Endothelial cell of umbilical vein (primary cell): ENCODE data around the gene DNAJC6. TPM values are rescaled to one million over a fixed set of nuclear protein-coding genes. Genes with fewer than 3 reads are reported as not detected.

Source experiments
- BruUV-seq: library from RNA; stranded (reverse); fragments of 400-500 nt; replicated peaks from 2 replicates; lab custom pipeline; 2021; lab: Mats Ljungman, UMichigan
- CTCF ChIA-PET: fragments of 300-600, 350-600 bp; sonication (Branson Sonifier 250); formaldehyde crosslinking; loops from one replicate; lab custom pipeline; 2021; ENCODE audit warnings: antibody characterized with exemption, inconsistent platforms; lab: Charles Lee
- POLR2A ChIA-PET: fragments of 300-600, 350-600 bp; sonication (Branson Sonifier 250); formaldehyde crosslinking; loops from one replicate; lab custom pipeline; 2021; ENCODE audit warnings: antibody characterized with exemption, inconsistent platforms; lab: Charles Lee
- DNase-seq: peaks from one replicate; pipeline ENCODE4 v3.0.0-alpha.2; 2011; ENCODE audit warnings: low read depth, low spot score
- FAIRE-seq: peaks from 2 replicates; lab custom pipeline; 2011; peaks lifted over from hg19 to GRCh38; lab: Jason Lieb, UNC
- H2AFZ ChIP-seq: 2 replicates; pipeline ENCODE4 v1.6.0; 2012; ENCODE audit warnings: low read depth, low read length, control low read depth, inconsistent platforms
- H3K27ac ChIP-seq: 2 replicates; pipeline ENCODE4 v1.5.1; 2011; ENCODE audit warnings: low read depth, mild to moderate bottlenecking, control low read depth, low read length, moderate library complexity; ENCODE audit not compliant: insufficient read depth
- H3K27me3 ChIP-seq, 2 experiments: 2 replicates each; pipeline versions ENCODE4 v1.6.0 to v1.6.1; 2011; ENCODE audit warnings: low read length in 2 of 2, mixed read lengths in 1 of 2; ENCODE audit not compliant: control insufficient read depth in 2 of 2, insufficient read depth in 2 of 2
- H3K36me3 ChIP-seq, 2 experiments: 2 replicates in 1 of 2; 3 replicates in 1 of 2; pipeline ENCODE4 v1.5.1; 2011; ENCODE audit warnings: low read length in 2 of 2, mild to moderate bottlenecking in 1 of 2, moderate library complexity in 1 of 2; ENCODE audit not compliant: control insufficient read depth in 2 of 2, insufficient read depth in 2 of 2; ENCODE audit errors: extremely low read depth in 1 of 2
- H3K4me1 ChIP-seq: 3 replicates; pipeline ENCODE4 v1.5.1; 2011; ENCODE audit warnings: mild to moderate bottlenecking, low read length; ENCODE audit not compliant: control insufficient read depth, insufficient read depth; ENCODE audit errors: extremely low read depth
- H3K4me2 ChIP-seq: 2 replicates; pipeline ENCODE4 v1.6.1; 2011; ENCODE audit warnings: low read length, control low read depth, mixed read lengths; ENCODE audit not compliant: insufficient read depth
- H3K4me3 ChIP-seq, 3 experiments: fragments of 200-600 bp in 1 of 3; sonication (generic), shearing (Covaris generic) in 1 of 3; replicated peaks in 1 of 3; 2 replicates each; pipeline ENCODE4 v1.5.1; 2011 to 2016; ENCODE audit warnings: control low read depth in 3 of 3, low read length in 3 of 3, mild to moderate bottlenecking in 2 of 3, inconsistent platforms in 1 of 3, low read depth in 1 of 3, moderate library complexity in 1 of 3; ENCODE audit not compliant: insufficient read depth in 1 of 3
- H3K79me2 ChIP-seq: 2 replicates; pipeline ENCODE4 v1.6.0; 2012; ENCODE audit warnings: low read length, inconsistent platforms; ENCODE audit not compliant: control insufficient read depth, insufficient read depth
- H3K9ac ChIP-seq: replicated peaks from 2 replicates; pipeline ENCODE3; 2011; ENCODE audit warnings: low read length, control low read depth; ENCODE audit not compliant: insufficient read depth; ENCODE audit errors: extremely low read depth
- H3K9me1 ChIP-seq: replicated peaks from 3 replicates; pipeline ENCODE4 v1.6.0; 2011; ENCODE audit warnings: mild to moderate bottlenecking, low read length; ENCODE audit not compliant: control insufficient read depth, insufficient read depth; ENCODE audit errors: extremely low read depth
- H3K9me3 ChIP-seq: replicated peaks from 2 replicates; pipeline ENCODE4 v1.5.1; 2012; ENCODE audit warnings: low read length, inconsistent platforms; ENCODE audit not compliant: control insufficient read depth, insufficient read depth
- H4K20me1 ChIP-seq: replicated peaks from 2 replicates; pipeline ENCODE3; 2011; ENCODE audit warnings: mild to moderate bottlenecking, low read length; ENCODE audit not compliant: control insufficient read depth, insufficient read depth; ENCODE audit errors: extremely low read depth
- CTCF ChIP-seq, 2 donors: IDR thresholded peaks; 1 replicate in 1 of 2; 2 replicates in 1 of 2; pipeline ENCODE4 v1.5.1; 2011; ENCODE audit warnings: low read length in 2 of 2, mild to moderate bottlenecking in 2 of 2, moderate library complexity in 2 of 2, control low read depth in 1 of 2, inconsistent platforms in 1 of 2, low read depth in 1 of 2; ENCODE audit not compliant: insufficient read depth in 1 of 2; ENCODE audit errors: extremely low read depth in 1 of 2
- EZH2 ChIP-seq: IDR thresholded peaks from 2 replicates; pipeline ENCODE4 v1.6.1; 2012; ENCODE audit warnings: borderline replicate concordance, low read depth, mild to moderate bottlenecking, moderate library complexity, low read length, inconsistent platforms; ENCODE audit not compliant: severe bottlenecking
- FOS ChIP-seq: IDR thresholded peaks from 2 replicates; pipeline ENCODE4 v1.6.1; 2011; ENCODE audit warnings: mild to moderate bottlenecking, low read length, moderate library complexity, borderline replicate concordance; ENCODE audit not compliant: insufficient read depth
- GATA2 ChIP-seq: IDR thresholded peaks from 2 replicates; pipeline ENCODE4 v1.7.0; 2011; ENCODE audit warnings: low read depth, mild to moderate bottlenecking, moderate library complexity, mixed read lengths, low read length; ENCODE audit not compliant: insufficient read length, insufficient read depth
- JUN ChIP-seq: IDR thresholded peaks from 2 replicates; pipeline ENCODE4 v1.6.1; 2011; ENCODE audit warnings: borderline replicate concordance, low read depth; ENCODE audit not compliant: insufficient read length, insufficient read depth
- MAX ChIP-seq: IDR thresholded peaks from 2 replicates; pipeline ENCODE4 v1.6.1; 2011; ENCODE audit not compliant: insufficient read depth, insufficient read length
- MYC ChIP-seq: IDR thresholded peaks from one replicate; pipeline ENCODE4 v1.6.1; 2011; ENCODE audit warnings: mild to moderate bottlenecking, low read depth, low read length
- POLR2A ChIP-seq: IDR thresholded peaks from 2 replicates; pipeline ENCODE4 v1.6.1; 2012; ENCODE audit warnings: low read depth, mild to moderate bottlenecking, control low read depth, low read length
- POLR2AphosphoS5 ChIP-seq: IDR thresholded peaks from 2 replicates; pipeline ENCODE4 v1.6.1; 2012; ENCODE audit warnings: low read depth, mild to moderate bottlenecking, control low read depth, low read length, moderate library complexity; ENCODE audit not compliant: insufficient read depth
- dilution Hi-C: fragments of 300-500 bp; cut with MboI; formaldehyde crosslinking; loops from one replicate; pipeline ENCODE4 v1.15.0; 2019; ENCODE audit warnings: low sequenced_read_pairs; ENCODE audit not compliant: extremely low pct_ligation_motif_present
- intact Hi-C: fragments of 100-400 bp; cut with micrococcal nuclease; formaldehyde crosslinking; loops from one replicate; pipeline ENCODE4 v1.10.0; 2022
- polyA plus RNA-seq, 4 experiments: library from polyadenylated mRNA; depleted of rRNA in 3 of 4; stranded (reverse) in 3 of 4; unstranded in 1 of 4; fragments of >200 nt; gene quantifications; 2 replicates each; pipeline versions ENCODE4 v1.2.1 to v1.2.3, GENCODE V29; 2011 to 2012; ENCODE audit warnings: missing spikeins in 1 of 4
- total RNA-seq: library from RNA; stranded (reverse); gene quantifications from 2 replicates; pipeline ENCODE4 v1.2.3, GENCODE V29; 2021

DNAJC6 gene
- total and polyA plus RNA-seq, 2 donors (not counting 3 experiments of a cell fraction or from before 2014, with no cell fraction given) = 2.3 to 4.9 TPM

- no TSS peak for BruUV-seq
- Histone ChIP-seq H3K79me2 (no peaks in the 10 kb centered on the region), H3K4me2 (no peak overlapping the region), H3K4me3 (no peak overlapping the region), H3K9ac (no peak overlapping the region), H3K27me3 (peaks cover 5 to 8% of the 10 kb centered on the region in 2 experiments), H3K27ac (no peak overlapping the region), H4K20me1 (no peaks in the 10 kb centered on the region), H2AFZ (no peak overlapping the region), H3K9me3 (no peaks in the 10 kb centered on the region), H3K36me3 (no peaks in the 10 kb centered on the region), H3K4me1 (no peaks in the 10 kb centered on the region), H3K9me1 (no peaks in the 10 kb centered on the region)
- dilution Hi-C loops (no loop called here), intact Hi-C loops (no loop called here)
- DNase-seq (no peak), FAIRE-seq (no peak)
- POLR2A ChIA-PET = no interaction called here
- TF ChIP-seq POLR2A (no peak), MAX (no peak), CTCF (IDR thresholded peaks at IDR 0.05; ENCODE audit: extremely low read depth in 1 of 2, insufficient read depth in 1 of 2, low read depth in 1 of 2, low read length in 2 of 2) (no peak), EZH2 (no peak), FOS (no peak), POLR2AphosphoS5 (no peak)
- CTCF ChIA-PET = no interaction called here
Observed at GRCh38 chr1:65311760-65312159, 2.4 kb downstream of the DNAJC6 start.

GRCh38 chr1:65316233-65316632 lies 6.9 kb downstream of the DNAJC6 start:
- no peak for DNase-seq
- no peaks in the 10 kb centered on the region for H3K9me3 ChIP-seq
- no peak overlapping the region for H3K9ac ChIP-seq
- no peak overlapping the region for H3K27ac ChIP-seq
- intact Hi-C loops = no loop called here
- no peaks in the 10 kb centered on the region for H3K27me3 ChIP-seq
- TF ChIP-seq GATA2 = no peak
- no peak for TF ChIP-seq EZH2
- no peak for TF ChIP-seq MYC
- no peak for TF ChIP-seq POLR2A
- no peak for TF ChIP-seq FOS
- no peak for TF ChIP-seq CTCF (IDR thresholded peaks at IDR 0.05; ENCODE audit: extremely low read depth in 1 of 2, insufficient read depth in 1 of 2, low read depth in 1 of 2, low read length in 2 of 2)
- TF ChIP-seq MAX = no peak
- no peak for TF ChIP-seq JUN
- no peak for TF ChIP-seq POLR2AphosphoS5
- no peaks in the 10 kb centered on the region for H3K4me1 ChIP-seq
- FAIRE-seq = no peak
- ChIA-PET POLR2A (no interaction called here), CTCF (no interaction called here)
- dilution Hi-C loops = no loop called here
- H3K4me2 ChIP-seq = no peak overlapping the region
- no peaks in the 10 kb centered on the region for H3K36me3 ChIP-seq
- BruUV-seq = no TSS peak
- H3K4me3 ChIP-seq = no peak overlapping the region
- H3K9me1 ChIP-seq = no peaks in the 10 kb centered on the region
- H3K79me2 ChIP-seq = no peaks in the 10 kb centered on the region
- no peak overlapping the region for H2AFZ ChIP-seq
- no peaks in the 10 kb centered on the region for H4K20me1 ChIP-seq
